ENCODE data around the gene APIP. TPM values are rescaled to one million over a fixed set of nuclear protein-coding genes. Genes with fewer than 3 reads are reported as not detected.

APIP gene
- total RNA-seq, 1 experiment from 2014 or later, result 31.3 TPM

DNA sequence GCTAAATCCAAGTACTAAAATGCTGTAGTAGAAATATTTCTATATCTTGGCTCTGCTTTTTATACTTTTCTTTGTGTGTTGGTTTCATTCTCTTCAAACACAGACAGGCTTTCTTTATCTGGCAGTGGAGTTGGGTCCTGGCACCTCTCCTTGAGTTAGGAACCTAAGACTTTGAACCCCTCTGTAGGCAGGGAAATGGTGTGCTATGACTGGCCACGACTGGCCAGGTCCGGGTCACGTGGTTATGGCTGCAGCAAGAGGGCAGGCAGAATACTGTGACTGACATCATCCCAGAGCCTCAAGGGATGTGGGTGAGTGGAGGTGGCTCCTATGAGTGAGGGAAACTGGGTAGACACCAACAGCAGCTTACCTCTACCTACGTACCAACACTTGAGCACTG lies 42.0 kb downstream of the APIP start:
- no peak overlapping the region for H4K91ac ChIP-seq (ENCODE audit: insufficient read length, low read depth, low read length)
- H4K8ac ChIP-seq (replicated peaks; ENCODE audit: insufficient read length, low read depth, low read length), result no peak overlapping the region
- no peaks in the 10 kb centered on the region for H3K79me1 ChIP-seq (ENCODE audit: insufficient read depth, low read depth, low read length, poor library complexity, severe bottlenecking)
- H3K56ac ChIP-seq (ENCODE audit: insufficient read length, low read depth, low read length), result no peak overlapping the region
- Mint-ChIP-seq H3K36me3 (ENCODE audit: insufficient read depth in 1 of 3, low read depth in 3 of 3) (peaks cover 8 to 15% (median 11%) of the 10 kb centered on the region in 3 experiments; a peak in 6 of 7 replicates), H3K27ac (no peak overlapping the region), H3K9me3 (peaks cover 0 to 7% of the 10 kb centered on the region in 2 experiments; a peak in 2 of 5 replicates), H3K4me1 (no peaks in the 10 kb centered on the region), H3K4me3 (no peak overlapping the region), H3K27me3 (ENCODE audit: low read depth) (no peaks in the 10 kb centered on the region)
- H2BK15ac ChIP-seq (ENCODE audit: low read depth, low read length), result no peak overlapping the region
- no peak overlapping the region for H2AFZ ChIP-seq (ENCODE audit: low read length)
- H3K4ac ChIP-seq (ENCODE audit: low read depth, low read length), result no peak overlapping the region
- H3T11ph ChIP-seq (ENCODE audit: low read length), result no peak overlapping the region
- TF ChIP-seq, protein P1, sequence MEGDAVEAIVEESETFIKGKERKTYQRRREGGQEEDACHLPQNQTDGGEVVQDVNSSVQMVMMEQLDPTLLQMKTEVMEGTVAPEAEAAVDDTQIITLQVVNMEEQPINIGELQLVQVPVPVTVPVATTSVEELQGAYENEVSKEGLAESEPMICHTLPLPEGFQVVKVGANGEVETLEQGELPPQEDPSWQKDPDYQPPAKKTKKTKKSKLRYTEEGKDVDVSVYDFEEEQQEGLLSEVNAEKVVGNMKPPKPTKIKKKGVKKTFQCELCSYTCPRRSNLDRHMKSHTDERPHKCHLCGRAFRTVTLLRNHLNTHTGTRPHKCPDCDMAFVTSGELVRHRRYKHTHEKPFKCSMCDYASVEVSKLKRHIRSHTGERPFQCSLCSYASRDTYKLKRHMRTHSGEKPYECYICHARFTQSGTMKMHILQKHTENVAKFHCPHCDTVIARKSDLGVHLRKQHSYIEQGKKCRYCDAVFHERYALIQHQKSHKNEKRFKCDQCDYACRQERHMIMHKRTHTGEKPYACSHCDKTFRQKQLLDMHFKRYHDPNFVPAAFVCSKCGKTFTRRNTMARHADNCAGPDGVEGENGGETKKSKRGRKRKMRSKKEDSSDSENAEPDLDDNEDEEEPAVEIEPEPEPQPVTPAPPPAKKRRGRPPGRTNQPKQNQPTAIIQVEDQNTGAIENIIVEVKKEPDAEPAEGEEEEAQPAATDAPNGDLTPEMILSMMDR (conservative IDR thresholded peaks at IDR 0.05), result no peak
- no peak overlapping the region for H2BK120ac ChIP-seq (ENCODE audit: low read depth, low read length, poor library complexity, severe bottlenecking)
- H3K4me1 ChIP-seq (ENCODE audit: insufficient read depth, low read length), result no peaks in the 10 kb centered on the region; the same call in 1 of the 2 replicates
- H3K9ac ChIP-seq (ENCODE audit: extremely low read depth, insufficient read length, low read length), result no peak overlapping the region
- no peak overlapping the region for H2AK5ac ChIP-seq (ENCODE audit: insufficient read length, low read length)
- no peaks in the 10 kb centered on the region for H3K27me3 ChIP-seq (ENCODE audit: insufficient read depth, low read length)
- no peak overlapping the region for H3K4me2 ChIP-seq (ENCODE audit: insufficient read depth, insufficient read length, low read length)
- no peaks in the 10 kb centered on the region for H3K9me3 ChIP-seq (ENCODE audit: control insufficient read depth, low read depth, low read length)
- no CpG with 5 or more reads among the region's 4 CpGs for WGBS (ENCODE audit: extremely low coverage, insufficient read length, low lambda C conversion rate)
- H3K27ac ChIP-seq (ENCODE audit: insufficient read length, low read depth, low read length), result no peak overlapping the region
- H3K18ac ChIP-seq (ENCODE audit: insufficient read length, low read depth, low read length), result no peak overlapping the region
- no peak overlapping the region for H2BK12ac ChIP-seq (ENCODE audit: insufficient read length, low read depth, low read length)
- H4K5ac ChIP-seq (ENCODE audit: insufficient read length, low read depth, low read length), result no peak overlapping the region
- no peak overlapping the region for H3K14ac ChIP-seq (ENCODE audit: insufficient read depth, low read length)
- H3K23ac ChIP-seq (ENCODE audit: insufficient read length, low read depth, low read length), result no peak overlapping the region
- no peaks in the 10 kb centered on the region for H3K23me2 ChIP-seq (ENCODE audit: insufficient read length, low read depth, low read length, poor library complexity, severe bottlenecking)
- no peak overlapping the region for H2BK20ac ChIP-seq (ENCODE audit: low read depth, low read length, poor library complexity, severe bottlenecking)
- no peaks in the 10 kb centered on the region for H4K20me1 ChIP-seq (ENCODE audit: control insufficient read depth, insufficient read depth, insufficient read length)
- no peaks in the 10 kb centered on the region for H3K79me2 ChIP-seq (ENCODE audit: insufficient read depth, low read length)
- H2BK5ac ChIP-seq (ENCODE audit: insufficient read length, low read length), result no peak overlapping the region
- DNase-seq, result no peak
